ENCODE results near the gene ZNF766. TPM values are rescaled to one million over a fixed set of nuclear protein-coding genes. Genes with fewer than 3 reads are reported as not detected.

ZNF766 gene
- total RNA-seq, 3 donors from 2014 or later = 10.9 to 21.1 (median 18.4) TPM

DNA sequence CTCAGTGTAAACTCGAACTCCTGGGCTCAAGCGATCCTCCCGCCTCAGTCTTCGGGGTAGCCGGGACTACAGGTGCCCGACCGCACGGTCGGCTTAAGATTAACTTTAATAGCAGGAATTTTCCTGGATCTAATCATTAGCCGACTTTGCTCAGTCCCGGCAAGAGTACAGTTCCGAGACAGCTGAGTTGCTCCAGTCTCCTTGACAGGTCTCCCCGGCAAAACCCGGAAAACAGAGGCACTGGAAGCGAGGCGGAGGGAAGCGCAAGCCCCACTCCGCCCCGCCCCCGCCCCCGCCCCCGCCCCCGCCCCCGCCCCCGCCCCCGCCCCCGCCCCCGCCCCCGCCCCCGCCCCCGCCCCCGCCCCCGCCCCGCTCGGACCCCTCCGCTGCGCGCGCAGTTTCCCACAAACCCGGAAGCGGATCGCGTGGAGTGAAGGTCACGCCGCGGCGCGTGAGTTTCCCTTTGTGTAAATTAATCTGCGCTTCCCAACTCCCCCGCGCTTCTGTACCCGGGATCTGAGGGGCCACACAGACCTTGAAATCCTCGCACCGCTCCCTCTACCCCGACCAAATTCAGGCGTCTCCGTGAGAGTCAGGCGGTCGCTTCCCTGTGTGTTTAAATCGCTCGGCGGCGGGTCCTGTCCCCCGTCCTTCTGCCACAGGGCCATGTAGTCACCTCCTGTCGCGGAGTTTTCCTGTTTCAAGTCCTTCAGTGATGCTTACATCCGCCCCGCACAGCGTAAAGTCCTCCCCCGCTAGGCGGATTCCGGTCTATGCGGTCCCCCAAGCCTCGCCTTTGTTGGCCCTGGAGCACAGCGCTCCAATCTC is 27.6 kb downstream of the ZNF766 start, which contains the start of gene ZNF480:
Gene ZNF480, plus strand, starts transcription at position 397 of the 828 bp plus-strand sequence. CDS start 3,244 bp downstream, outside the sequence.
- Histone ChIP-seq H3K4me3 (peak within 1 kb of the TSS; percentile 79 to 97 (median 83)), H3K36me3 (no peaks in the 10 kb centered on the region), H3K9me3 (peaks cover 5 to 9% of the 10 kb centered on the region in 2 donors), H3K27ac (peak within 1 kb of the TSS; percentile 88 to 97), H3K27me3 (no peaks in the 10 kb centered on the region), H3K4me1 (no peaks in the 10 kb centered on the region)
- TF ChIP-seq POLR2A (IDR thresholded peaks at IDR 0.05) (no peak), POLR2AphosphoS5 (IDR thresholded peaks at IDR 0.05) (peak; percentile 55 to 73 (median 65))
- TF ChIP-seq, protein P1, sequence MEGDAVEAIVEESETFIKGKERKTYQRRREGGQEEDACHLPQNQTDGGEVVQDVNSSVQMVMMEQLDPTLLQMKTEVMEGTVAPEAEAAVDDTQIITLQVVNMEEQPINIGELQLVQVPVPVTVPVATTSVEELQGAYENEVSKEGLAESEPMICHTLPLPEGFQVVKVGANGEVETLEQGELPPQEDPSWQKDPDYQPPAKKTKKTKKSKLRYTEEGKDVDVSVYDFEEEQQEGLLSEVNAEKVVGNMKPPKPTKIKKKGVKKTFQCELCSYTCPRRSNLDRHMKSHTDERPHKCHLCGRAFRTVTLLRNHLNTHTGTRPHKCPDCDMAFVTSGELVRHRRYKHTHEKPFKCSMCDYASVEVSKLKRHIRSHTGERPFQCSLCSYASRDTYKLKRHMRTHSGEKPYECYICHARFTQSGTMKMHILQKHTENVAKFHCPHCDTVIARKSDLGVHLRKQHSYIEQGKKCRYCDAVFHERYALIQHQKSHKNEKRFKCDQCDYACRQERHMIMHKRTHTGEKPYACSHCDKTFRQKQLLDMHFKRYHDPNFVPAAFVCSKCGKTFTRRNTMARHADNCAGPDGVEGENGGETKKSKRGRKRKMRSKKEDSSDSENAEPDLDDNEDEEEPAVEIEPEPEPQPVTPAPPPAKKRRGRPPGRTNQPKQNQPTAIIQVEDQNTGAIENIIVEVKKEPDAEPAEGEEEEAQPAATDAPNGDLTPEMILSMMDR (IDR thresholded peaks at IDR 0.05) = peak in 1 of 3 donors; percentile 17
- intact Hi-C loops (cut with DNase I; ENCODE audit: low total_unique reads) = no loop called here
- DNase-seq (ENCODE audit: low spot score in 2 of 2) = peak; percentile 53 to 79

DNA sequence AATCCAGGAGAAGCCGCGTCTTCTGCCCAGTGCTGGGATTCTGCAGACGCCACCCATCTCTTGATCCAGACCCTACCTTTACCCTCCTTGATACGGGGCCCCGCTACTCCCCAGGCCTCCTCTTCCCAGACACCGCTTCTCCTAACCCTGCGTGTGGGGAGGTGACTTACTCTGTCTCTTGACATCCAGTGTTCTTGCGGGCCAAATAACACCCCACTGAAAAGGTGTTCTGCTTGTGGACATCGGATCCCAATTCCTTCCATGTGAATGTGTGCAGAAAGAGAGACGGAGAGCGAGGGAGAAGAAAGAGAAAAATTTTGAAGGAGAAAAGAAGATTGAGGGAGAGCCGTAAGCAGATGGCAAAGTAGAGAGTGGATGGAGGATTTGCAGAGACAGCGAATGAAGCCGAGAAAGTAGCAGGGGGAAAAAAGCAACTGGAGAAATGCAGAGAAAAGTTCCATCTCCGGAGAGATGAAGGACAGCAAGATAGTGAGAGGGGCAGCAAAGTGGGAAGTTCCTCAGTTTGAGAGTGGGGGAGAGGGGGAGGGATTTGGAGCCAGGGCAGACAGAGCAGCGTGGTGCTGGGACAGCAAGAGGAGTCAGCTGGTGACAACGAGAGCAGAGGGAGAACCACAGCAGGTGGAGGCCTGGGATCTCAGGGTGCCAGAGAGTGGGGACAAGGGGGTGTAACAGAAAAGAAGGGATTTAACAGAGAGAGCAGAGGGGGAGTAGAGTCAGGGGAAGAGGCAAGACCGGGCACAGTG is 28.4 kb downstream of the ZNF766 start:
- H3K36me3 ChIP-seq = no peaks in the 10 kb centered on the region
- no peak for TF ChIP-seq POLR2A (IDR thresholded peaks at IDR 0.05)
- TF ChIP-seq, protein P1 (IDR thresholded peaks at IDR 0.05) = peak in 1 of 3 donors; percentile 4
- no peak for DNase-seq (ENCODE audit: low spot score in 2 of 2)
- H3K4me1 ChIP-seq = no peaks in the 10 kb centered on the region
- no peaks in the 10 kb centered on the region for H3K27me3 ChIP-seq
- H3K4me3 ChIP-seq = peak overlapping the region; percentile 79 to 97 (median 83)
- H3K27ac ChIP-seq = peak overlapping the region; percentile 88 to 97
- intact Hi-C loops (cut with DNase I; ENCODE audit: low total_unique reads) = no loop called here
- peaks cover 4 to 13% of the 10 kb centered on the region in 2 donors for H3K9me3 ChIP-seq

- intact Hi-C loops (cut with DNase I; ENCODE audit: low total_unique reads) = no loop called here
- TF ChIP-seq, protein P1 (IDR thresholded peaks at IDR 0.05) = no peak
- TF ChIP-seq POLR2A (IDR thresholded peaks at IDR 0.05) (no peak), POLR2AphosphoS5 (IDR thresholded peaks at IDR 0.05) (no peak)
- H3K36me3 ChIP-seq = peaks cover 2% of the 10 kb centered on the region
These were observed 37.9 kb downstream of the ZNF766 start for GRCh38 chr19:52307275-52307674.

GRCh38 chr19:52322429-52322828 is 53.0 kb downstream of the ZNF766 start:
- intact Hi-C loops (cut with DNase I; ENCODE audit: low total_unique reads) = no loop called here
- H3K4me3 ChIP-seq = no peak overlapping the region
- H3K36me3 ChIP-seq = peaks cover 26% of the 10 kb centered on the region
- TF ChIP-seq POLR2AphosphoS5 (IDR thresholded peaks at IDR 0.05) (no peak), POLR2A (IDR thresholded peaks at IDR 0.05) (no peak)
- TF ChIP-seq, protein P1 (IDR thresholded peaks at IDR 0.05) = no peak
- H3K4me1 ChIP-seq = no peaks in the 10 kb centered on the region
- H3K9me3 ChIP-seq = peaks cover 96 to 100% of the 10 kb centered on the region in 2 donors
- DNase-seq (ENCODE audit: low spot score in 2 of 2) = no peak
- no peaks in the 10 kb centered on the region for H3K27me3 ChIP-seq
- H3K27ac ChIP-seq = no peak overlapping the region

More at GRCh38 chr19:52307275-52307674, 37.9 kb downstream of the ZNF766 start:
- H3K4me1 ChIP-seq = no peaks in the 10 kb centered on the region
- peaks cover 73 to 97% of the 10 kb centered on the region in 2 donors for H3K9me3 ChIP-seq
- no peak for DNase-seq (ENCODE audit: low spot score in 2 of 2)
- H3K27me3 ChIP-seq = no peaks in the 10 kb centered on the region
- no peak overlapping the region for H3K4me3 ChIP-seq
- no peak overlapping the region for H3K27ac ChIP-seq

All from breast epithelium (tissue), 4 donors.